Neural progenitor cell (in vitro differentiated cells): ENCODE measurements around the gene MOSMO. TPM values are rescaled to one million over a fixed set of nuclear protein-coding genes. Genes with fewer than 3 reads are reported as not detected.

Experiments
- DNase-seq: peaks from one replicate; pipeline ENCODE4 v3.0.0-alpha.2; 2016; ENCODE audit warnings: low spot score
- H2AFZ ChIP-seq: fragments of 200-600 bp; sonication (generic); replicated peaks from 2 replicates; pipeline ENCODE4 v1.6.1; 2016; ENCODE audit warnings: antibody characterized with exemption
- H3F3A ChIP-seq: fragments of 200-600 bp; sonication (generic); 2 replicates; pipeline ENCODE4 v1.6.1; 2016; ENCODE audit warnings: antibody characterized with exemption, low read depth
- H3K27ac ChIP-seq: fragments of 200-600 bp; sonication (generic); 2 replicates; pipeline ENCODE4 v1.5.1; 2016; ENCODE audit warnings: mild to moderate bottlenecking
- H3K27me3 ChIP-seq: fragments of 200-600 bp; sonication (generic); 2 replicates; pipeline ENCODE4 v1.6.1; 2016; ENCODE audit warnings: mild to moderate bottlenecking, moderate library complexity
- H3K36me3 ChIP-seq: fragments of 200-600 bp; sonication (generic); 2 replicates; pipeline ENCODE4 v1.5.1; 2016
- H3K4me1 ChIP-seq: fragments of 200-600 bp; sonication (generic); 2 replicates; pipeline ENCODE4 v1.6.1; 2016; ENCODE audit warnings: mixed run types
- H3K4me2 ChIP-seq: fragments of 200-600 bp; sonication (generic); 2 replicates; pipeline ENCODE4 v1.6.1; 2016
- H3K4me3 ChIP-seq: fragments of 200-600 bp; sonication (generic); 2 replicates; pipeline ENCODE4 v1.5.1; 2016
- H3K79me2 ChIP-seq: fragments of 200-600 bp; sonication (generic); 2 replicates; pipeline ENCODE4 v1.6.1; 2016; ENCODE audit warnings: low read depth
- H3K9ac ChIP-seq: fragments of 200-600 bp; sonication (generic); 2 replicates; pipeline ENCODE4 v1.6.1; 2016
- H3K9me3 ChIP-seq: fragments of 200-600 bp; sonication (generic); 2 replicates; pipeline ENCODE4 v1.5.1; 2016; ENCODE audit warnings: low read depth
- H4K20me1 ChIP-seq: fragments of 200-600 bp; sonication (generic); 2 replicates; pipeline ENCODE4 v1.6.1; 2016; ENCODE audit warnings: low read depth
- H3K27ac Mint-ChIP-seq: 3 replicates; pipeline ENCODE4 v1.8.0; 2021; ENCODE audit warnings: mixed read lengths
- H3K27me3 Mint-ChIP-seq: 2 replicates; pipeline ENCODE4 v1.8.0; 2022; ENCODE audit warnings: low read depth, mild to moderate bottlenecking, inconsistent platforms, moderate library complexity, mixed read lengths; ENCODE audit not compliant: insufficient read depth
- H3K36me3 Mint-ChIP-seq: 3 replicates; pipeline ENCODE4 v1.8.0; 2021; ENCODE audit warnings: mixed read lengths
- H3K4me1 Mint-ChIP-seq: 3 replicates; pipeline ENCODE4 v1.8.0; 2021; ENCODE audit warnings: mixed read lengths
- H3K4me3 Mint-ChIP-seq: 3 replicates; pipeline ENCODE4 v1.8.0; 2021; ENCODE audit warnings: mild to moderate bottlenecking, moderate library complexity, mixed read lengths
- H3K9me3 Mint-ChIP-seq: 3 replicates; pipeline ENCODE4 v1.8.0; 2020; ENCODE audit warnings: mixed read lengths
- CTCF ChIP-seq: fragments of 200-600 bp; sonication (generic); IDR thresholded peaks from 2 replicates; pipeline ENCODE4 v1.5.1; 2017; ENCODE audit warnings: antibody characterized with exemption, mild to moderate bottlenecking
- EZH2 ChIP-seq: fragments of 200-600 bp; sonication (generic); IDR thresholded peaks from 2 replicates; pipeline ENCODE4 v1.6.1; 2017; ENCODE audit warnings: antibody characterized with exemption, mild to moderate bottlenecking, moderate library complexity
- EZH2phosphoT487 ChIP-seq: fragments of 200-600 bp; sonication (generic); IDR thresholded peaks from 2 replicates; pipeline ENCODE4 v1.6.1; 2017; ENCODE audit warnings: antibody characterized with exemption
- total RNA-seq: library from RNA; depleted of rRNA; stranded (reverse); fragments of >200 nt; gene quantifications from 2 replicates; pipeline ENCODE4 v1.2.3, GENCODE V29; 2015; ENCODE audit warnings: low replicate concordance

The MOSMO gene
- total RNA-seq, 1 donor from 2014 or later = 35.2 TPM

DNA sequence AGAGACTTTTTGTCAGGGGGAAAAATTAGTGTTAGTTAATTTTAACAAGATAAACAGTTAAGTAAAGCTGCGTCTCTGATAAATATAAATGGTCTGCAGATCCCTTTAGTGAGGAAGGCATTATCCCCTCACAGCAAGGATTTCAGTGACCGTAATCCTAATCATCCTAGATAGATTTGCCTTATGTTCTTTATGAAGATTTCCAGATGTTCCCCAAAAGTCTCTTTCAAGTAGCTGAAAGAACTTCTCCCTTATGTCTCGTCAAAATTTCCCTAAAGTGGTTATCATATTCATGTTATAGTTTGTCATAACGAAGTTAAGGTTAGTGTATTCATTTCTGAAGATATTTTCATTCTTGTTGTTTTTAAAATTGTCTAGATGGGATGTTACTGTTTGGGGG lies 5.6 kb downstream of the MOSMO start:
- Histone ChIP-seq H2AFZ (no peak overlapping the region), H3F3A (no peaks in the 10 kb centered on the region), H3K27me3 (no peaks in the 10 kb centered on the region), H3K27ac (no peak overlapping the region), H3K9me3 (no peaks in the 10 kb centered on the region), H3K79me2 (peaks cover 97% of the 10 kb centered on the region), H3K4me1 (peaks cover 5% of the 10 kb centered on the region), H3K9ac (no peak overlapping the region), H3K4me3 (no peak overlapping the region), H3K36me3 (no peaks in the 10 kb centered on the region), H4K20me1 (peaks cover 77% of the 10 kb centered on the region), H3K4me2 (no peak overlapping the region)
- no peaks in the 10 kb centered on the region for H3K9me3 Mint-ChIP-seq
- H3K27me3 Mint-ChIP-seq = no peaks in the 10 kb centered on the region
- TF ChIP-seq EZH2 (no peak), CTCF (no peak), EZH2phosphoT487 (no peak)
- no peaks in the 10 kb centered on the region for H3K36me3 Mint-ChIP-seq
- DNase-seq = no peak
- H3K4me3 Mint-ChIP-seq = no peak overlapping the region
- peaks cover 8% of the 10 kb centered on the region for H3K4me1 Mint-ChIP-seq
- H3K27ac Mint-ChIP-seq = no peak overlapping the region

- Histone ChIP-seq H3K9me3 (no peaks in the 10 kb centered on the region), H3K79me2 (peaks cover 97% of the 10 kb centered on the region), H3K4me1 (peaks cover under 1% of the 10 kb centered on the region), H3F3A (no peaks in the 10 kb centered on the region), H3K36me3 (no peaks in the 10 kb centered on the region), H3K4me2 (no peak overlapping the region), H3K9ac (no peak overlapping the region), H4K20me1 (peaks cover 71% of the 10 kb centered on the region), H3K27me3 (no peaks in the 10 kb centered on the region), H2AFZ (no peak overlapping the region), H3K27ac (no peak overlapping the region), H3K4me3 (no peak overlapping the region)
- no peaks in the 10 kb centered on the region for H3K27me3 Mint-ChIP-seq
- H3K4me1 Mint-ChIP-seq = peaks cover 5% of the 10 kb centered on the region
- TF ChIP-seq EZH2phosphoT487 (no peak), EZH2 (no peak), CTCF (no peak)
- H3K4me3 Mint-ChIP-seq = no peak overlapping the region
- H3K36me3 Mint-ChIP-seq = no peaks in the 10 kb centered on the region
- H3K9me3 Mint-ChIP-seq = no peaks in the 10 kb centered on the region
- H3K27ac Mint-ChIP-seq = no peak overlapping the region
- DNase-seq = no peak
These were observed 6.5 kb downstream of the MOSMO start for GRCh38 chr16:22014271-22014873.

- Mint-ChIP-seq H3K9me3 (no peaks in the 10 kb centered on the region), H3K36me3 (no peaks in the 10 kb centered on the region), H3K27me3 (no peaks in the 10 kb centered on the region), H3K4me1 (no peaks in the 10 kb centered on the region), H3K4me3 (no peak overlapping the region), H3K27ac (no peak overlapping the region)
- Histone ChIP-seq H3K4me2 (no peak overlapping the region), H3K4me1 (no peaks in the 10 kb centered on the region), H3K4me3 (no peak overlapping the region), H3K9ac (no peak overlapping the region), H2AFZ (no peak overlapping the region), H4K20me1 (peaks cover 61% of the 10 kb centered on the region), H3K9me3 (no peaks in the 10 kb centered on the region), H3K27ac (no peak overlapping the region), H3K27me3 (no peaks in the 10 kb centered on the region), H3F3A (no peaks in the 10 kb centered on the region), H3K36me3 (no peaks in the 10 kb centered on the region), H3K79me2 (peaks cover 96% of the 10 kb centered on the region)
- DNase-seq = no peak
- TF ChIP-seq EZH2phosphoT487 (no peak), EZH2 (no peak), CTCF (no peak)
These were observed 9.0 kb downstream of the MOSMO start for GRCh38 chr16:22016927-22017326.
